Muscle of leg (tissue), 11 donors: ENCODE measurements around the gene CFAP74. TPM values are rescaled to one million over a fixed set of nuclear protein-coding genes. Genes with fewer than 3 reads are reported as not detected.
A peak's percentile ranks its signal among the peaks of the same experiment; 100 is the strongest.

ENCODE experiments used
- DNase-seq: peaks from one replicate; pipeline ENCODE4 v3.0.0; 2013
- H3K27ac ChIP-seq: one replicate; pipeline ENCODE4 v1.5.1; 2013; ENCODE audit warnings: mild to moderate bottlenecking, low read length, control low read depth
- H3K27me3 ChIP-seq: one replicate; pipeline ENCODE4 v1.6.1; 2013; ENCODE audit warnings: low read length; ENCODE audit not compliant: control insufficient read depth, insufficient read depth
- H3K36me3 ChIP-seq: one replicate; pipeline ENCODE4 v1.6.1; 2013; ENCODE audit warnings: low read length; ENCODE audit not compliant: control insufficient read depth, insufficient read depth
- H3K4me1 ChIP-seq: one replicate; pipeline ENCODE4 v1.6.1; 2013; ENCODE audit warnings: low read length; ENCODE audit not compliant: control insufficient read depth, insufficient read depth
- H3K4me3 ChIP-seq: one replicate; pipeline ENCODE4 v1.5.1; 2013; ENCODE audit warnings: low read length, control low read depth
- H3K9me3 ChIP-seq: replicated peaks from 2 replicates; pipeline ENCODE4 v1.6.1; 2013; ENCODE audit warnings: low read depth, low read length; ENCODE audit not compliant: control insufficient read depth
- WGBS: methylation state at CpG from one replicate; pipeline ENCODE4 v1.1.5; 2013; ENCODE audit warnings: missing lambda C conversion rate; ENCODE audit not compliant: insufficient coverage; 5-methylcytosine and 5-hydroxymethylcytosine counted together
- polyA plus RNA-seq, 8 donors: library from polyadenylated mRNA; unstranded; fragments of 120-200 nt; gene quantifications; one replicate each; pipeline versions ENCODE4 v1.2.1 to v1.2.3, GENCODE V29; 2013; ENCODE audit warnings: inconsistent platforms in 1 of 8, low replicate concordance in 1 of 8; ENCODE audit not compliant: insufficient read length in 8 of 8, insufficient read depth in 1 of 8
- total RNA-seq: library from RNA; stranded (reverse); fragments of 120-200 nt; gene quantifications from one replicate; pipeline ENCODE4 v1.2.4, GENCODE V29; 2013

Gene CFAP74
- total and polyA plus RNA-seq, 9 donors: 0.04 to 0.72 (median 0.22) TPM; not detected in 2

DNA sequence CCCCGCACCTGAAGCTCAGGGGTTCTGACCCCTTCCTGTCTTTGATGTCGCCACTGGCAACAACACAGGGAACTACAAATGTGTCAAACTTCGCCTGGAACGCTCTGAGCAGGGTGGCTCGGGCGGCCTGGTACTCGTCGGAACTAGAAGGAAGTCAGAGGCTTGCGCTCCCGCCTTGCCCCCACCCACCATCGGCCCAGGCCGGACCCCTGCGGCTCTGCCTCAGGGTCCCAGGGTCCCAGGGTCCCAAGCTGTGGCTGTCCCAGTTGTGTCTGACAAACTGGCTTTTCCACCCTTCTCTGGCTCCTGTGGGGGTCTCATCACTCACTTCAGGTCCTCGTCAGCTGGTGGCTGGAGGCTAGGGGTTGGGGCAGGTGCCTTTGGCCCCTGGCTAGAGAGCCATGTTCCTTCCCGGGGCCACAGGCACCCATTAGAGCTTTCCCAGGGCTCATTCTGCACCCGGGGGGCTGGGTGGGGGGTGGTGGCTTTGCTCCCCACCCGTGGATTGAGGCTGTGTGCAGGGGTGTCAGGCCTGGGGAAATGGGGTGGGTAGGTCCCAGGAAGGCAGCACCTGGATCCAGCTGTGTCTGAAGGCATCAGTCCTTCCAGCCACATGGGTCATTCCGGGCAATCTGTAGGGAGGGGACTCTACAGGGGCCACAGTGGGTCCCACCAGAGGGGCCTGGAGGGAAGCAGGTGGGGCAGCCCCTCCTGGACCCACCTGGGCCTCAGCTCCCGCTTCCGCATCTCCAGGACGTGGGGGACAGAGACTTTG, 76.5 kb downstream of the CFAP74 start:
- DNase-seq: no peak
- Histone ChIP-seq H3K27ac (no peak overlapping the region), H3K27me3 (peaks cover 2% of the 10 kb centered on the region), H3K9me3 (no peaks in the 10 kb centered on the region), H3K4me3 (no peak overlapping the region), H3K4me1 (peaks cover 30% of the 10 kb centered on the region), H3K36me3 (no peaks in the 10 kb centered on the region)
- 83% methylated on average over 19 of the region's 21 CpGs for WGBS

DNA sequence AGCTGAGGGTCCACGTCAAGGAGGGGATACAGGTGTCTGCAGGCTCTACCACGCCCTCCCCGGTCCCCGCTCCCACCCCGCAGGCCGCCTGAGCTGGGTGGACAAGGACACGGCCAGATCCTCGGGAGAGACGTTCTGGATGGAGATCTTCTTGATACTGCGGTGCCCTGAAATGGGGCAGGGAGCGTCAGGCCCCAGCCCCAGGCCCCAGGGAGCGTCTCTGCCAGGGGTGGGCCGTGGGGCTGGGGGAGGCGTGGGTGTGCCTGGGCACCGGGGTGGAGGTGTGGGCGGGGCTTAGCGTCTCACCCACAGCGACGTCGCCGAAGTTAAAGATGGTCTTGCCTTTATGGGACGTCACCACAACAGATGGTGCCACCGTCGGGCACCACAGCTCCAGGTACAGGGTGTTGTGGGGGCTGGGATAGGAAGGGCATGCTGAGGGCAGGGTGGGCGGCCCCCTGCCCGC, 77.2 kb downstream of the CFAP74 start:
- peaks cover 2% of the 10 kb centered on the region for H3K27me3 ChIP-seq
- no peaks in the 10 kb centered on the region for H3K36me3 ChIP-seq
- H3K27ac ChIP-seq: no peak overlapping the region
- H3K4me1 ChIP-seq: peaks cover 30% of the 10 kb centered on the region
- no peak overlapping the region for H3K4me3 ChIP-seq
- no peaks in the 10 kb centered on the region for H3K9me3 ChIP-seq
- WGBS: 88% methylated on average over 16 of the region's 26 CpGs
- no peak for DNase-seq

DNA sequence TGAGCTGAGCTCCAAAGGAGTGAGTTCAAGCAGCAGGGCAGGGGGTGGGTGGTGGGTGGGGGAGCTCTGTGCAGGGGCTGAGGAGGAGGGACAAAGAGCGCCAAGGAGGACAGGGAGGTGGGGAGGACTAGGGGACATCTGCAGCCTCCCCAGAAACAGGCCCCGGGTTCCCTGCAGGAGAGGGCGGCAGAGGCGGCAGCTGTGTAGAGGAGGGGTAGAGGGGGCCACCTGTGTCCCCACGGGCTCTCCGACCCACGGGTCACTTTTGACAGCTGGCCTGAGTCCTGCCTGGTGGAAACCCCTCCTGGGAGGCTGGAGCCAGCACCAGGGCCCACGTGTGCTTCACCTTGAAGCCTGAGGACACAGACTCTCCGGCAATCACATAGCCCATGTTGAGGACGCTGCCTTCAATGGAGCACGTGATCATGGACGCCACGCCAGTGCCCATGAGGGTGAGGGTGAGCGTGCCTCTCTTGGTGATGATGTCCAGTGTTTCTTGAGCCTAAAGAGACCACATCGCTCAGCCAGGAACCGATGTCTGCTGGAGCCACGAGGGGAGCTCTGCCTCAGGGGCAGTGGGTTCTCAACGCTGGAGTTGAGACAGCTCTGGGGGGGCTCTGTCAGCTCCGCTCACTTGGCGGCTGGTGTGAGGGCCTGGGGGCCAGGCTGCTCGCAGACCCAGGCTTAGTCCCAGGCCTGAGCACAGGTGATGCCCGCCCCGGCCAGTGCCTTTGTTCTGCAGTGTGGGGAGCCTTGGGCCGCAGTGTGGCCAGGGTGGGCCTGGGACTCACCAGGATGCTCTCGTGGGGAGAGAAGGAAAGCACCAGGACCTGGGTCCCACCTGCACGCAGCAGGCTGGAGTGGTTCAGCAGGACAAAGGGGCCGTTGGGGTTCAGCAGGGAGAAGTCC, 77.9 kb downstream of the CFAP74 start:
- WGBS: 72% methylated on average over 25 of the region's 27 CpGs
- no peak for DNase-seq

DNA sequence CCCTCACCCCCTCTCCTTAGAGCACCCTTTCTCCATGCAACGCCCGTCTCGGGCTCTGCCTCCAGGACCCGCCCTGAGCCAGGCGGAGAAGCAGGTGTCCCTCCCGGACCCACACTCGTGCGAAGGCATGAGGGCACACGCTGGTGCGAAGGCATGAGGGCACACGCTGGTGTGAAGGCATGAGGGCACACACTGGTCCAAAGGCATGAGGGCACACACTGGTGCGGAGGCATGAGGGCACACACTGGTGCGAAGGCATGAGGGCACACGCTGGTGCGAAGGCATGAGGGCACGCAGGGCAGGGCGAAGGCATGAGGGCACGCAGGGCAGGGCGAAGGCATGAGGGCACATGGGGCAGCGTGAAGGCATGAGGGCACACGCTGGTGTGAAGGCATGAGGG, 78.7 kb downstream of the CFAP74 start:
- WGBS: 91% methylated on average over 21 of the region's 21 CpGs

More for the DNA sequence above, 77.9 kb downstream of the CFAP74 start:
- Histone ChIP-seq H3K4me3 (no peak overlapping the region), H3K4me1 (peaks cover 30% of the 10 kb centered on the region), H3K27ac (no peak overlapping the region), H3K36me3 (no peaks in the 10 kb centered on the region), H3K27me3 (peaks cover 2% of the 10 kb centered on the region), H3K9me3 (no peaks in the 10 kb centered on the region)

DNA sequence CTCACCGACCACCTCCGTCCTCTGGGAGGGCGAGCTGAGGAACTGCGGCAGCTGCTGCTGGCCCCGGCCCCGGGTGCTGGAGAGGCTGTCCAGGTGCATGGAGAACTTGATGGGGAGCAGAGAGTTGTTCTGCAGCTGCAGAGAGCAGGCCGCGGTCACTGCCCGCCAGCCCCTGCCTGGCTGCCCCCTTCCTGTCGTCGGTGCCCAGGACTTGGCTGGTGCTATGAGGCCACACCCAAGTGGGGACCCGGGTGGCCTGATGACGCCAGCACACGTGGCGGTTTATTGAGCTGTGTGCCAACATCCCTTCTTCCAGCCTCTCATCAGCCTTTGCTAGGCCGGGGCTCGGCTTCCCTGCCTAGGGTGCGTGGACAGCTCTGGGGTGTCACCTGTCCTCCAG, 79.2 kb downstream of the CFAP74 start:
- Histone ChIP-seq H3K27ac (no peak overlapping the region), H3K4me1 (peaks cover 37% of the 10 kb centered on the region), H3K9me3 (no peaks in the 10 kb centered on the region), H3K27me3 (peaks cover 2% of the 10 kb centered on the region), H3K4me3 (no peak overlapping the region), H3K36me3 (no peaks in the 10 kb centered on the region)
- DNase-seq: peak; percentile 77
- WGBS: 27% methylated on average over 13 of the region's 18 CpGs

More for the DNA sequence above, 78.7 kb downstream of the CFAP74 start:
- DNase-seq: no peak
- no peaks in the 10 kb centered on the region for H3K36me3 ChIP-seq
- peaks cover 32% of the 10 kb centered on the region for H3K4me1 ChIP-seq
- no peak overlapping the region for H3K27ac ChIP-seq
- H3K4me3 ChIP-seq: no peak overlapping the region
- H3K27me3 ChIP-seq: peaks cover 2% of the 10 kb centered on the region
- no peaks in the 10 kb centered on the region for H3K9me3 ChIP-seq

DNA sequence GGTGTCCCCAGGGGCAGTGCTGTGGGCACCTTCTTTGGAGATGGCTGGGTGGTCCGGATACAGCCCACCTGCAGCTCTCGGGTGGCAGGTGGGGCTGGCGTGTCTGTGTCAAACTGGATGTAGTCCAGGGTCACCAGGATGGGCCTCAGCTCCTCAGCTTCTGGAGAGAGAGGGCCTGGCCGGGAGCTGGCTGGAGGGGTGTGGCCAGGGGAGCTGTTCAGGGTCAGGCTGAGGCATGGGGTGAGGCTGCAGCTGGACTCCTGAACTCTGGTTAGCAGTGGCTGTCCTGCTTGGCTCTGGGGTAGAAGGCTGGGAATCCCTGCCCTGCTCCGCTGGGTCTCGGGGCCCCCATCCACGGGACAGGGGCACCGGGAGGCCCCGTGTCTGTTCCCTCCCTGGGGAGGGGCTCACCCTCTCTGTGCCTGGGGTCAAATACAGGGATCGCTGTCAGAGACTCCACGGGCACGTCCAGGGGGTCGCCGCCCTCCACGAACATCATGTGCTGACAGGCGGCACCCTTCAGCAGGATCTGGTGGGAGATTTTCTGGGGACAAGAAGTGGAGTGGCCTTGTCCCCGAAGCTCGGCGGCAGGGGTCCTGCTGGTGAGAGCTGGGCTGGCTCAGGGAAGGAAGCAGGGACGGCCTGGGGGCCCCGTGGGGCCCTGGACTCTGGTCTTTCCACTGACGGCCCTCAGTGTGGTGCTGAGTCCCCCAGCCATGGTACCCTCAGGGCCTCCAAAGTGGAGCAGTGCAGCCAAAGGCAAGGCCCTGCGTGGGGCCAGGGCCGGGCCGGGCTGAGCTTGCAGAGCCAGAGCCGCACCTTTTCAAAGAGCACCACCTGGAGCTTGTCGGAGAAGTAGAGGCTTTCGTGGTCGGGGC, 80.4 kb downstream of the CFAP74 start:
- DNase-seq: no peak
- 53% methylated on average over 29 of the region's 29 CpGs for whole genome bisulfite sequencing

DNA sequence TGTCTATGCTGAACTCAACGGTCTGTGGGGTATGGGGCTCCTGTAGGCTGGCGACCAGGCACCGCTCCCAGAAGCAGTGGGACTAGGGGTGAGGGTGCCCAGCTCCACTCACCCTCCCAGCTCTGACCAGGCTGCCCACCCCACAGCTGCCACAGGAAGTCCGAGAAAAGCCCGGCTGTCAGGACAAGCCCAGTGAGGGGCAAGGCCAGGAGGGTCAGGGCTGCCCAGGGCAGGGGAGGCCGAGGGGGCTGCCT, 81.0 kb downstream of the CFAP74 start:
- peaks cover 2% of the 10 kb centered on the region for H3K27me3 ChIP-seq
- no peaks in the 10 kb centered on the region for H3K9me3 ChIP-seq
- no peak overlapping the region for H3K4me3 ChIP-seq
- no peak overlapping the region for H3K27ac ChIP-seq
- no peak for DNase-seq
- WGBS: 44% methylated on average over 1 of the region's 6 CpGs
- H3K36me3 ChIP-seq: no peaks in the 10 kb centered on the region
- H3K4me1 ChIP-seq: peaks cover 44% of the 10 kb centered on the region

More for the DNA sequence above, 80.4 kb downstream of the CFAP74 start:
- no peaks in the 10 kb centered on the region for H3K9me3 ChIP-seq
- no peak overlapping the region for H3K27ac ChIP-seq
- no peak overlapping the region for H3K4me3 ChIP-seq
- H3K4me1 ChIP-seq: peaks cover 39% of the 10 kb centered on the region
- peaks cover 2% of the 10 kb centered on the region for H3K27me3 ChIP-seq
- H3K36me3 ChIP-seq: no peaks in the 10 kb centered on the region

DNA sequence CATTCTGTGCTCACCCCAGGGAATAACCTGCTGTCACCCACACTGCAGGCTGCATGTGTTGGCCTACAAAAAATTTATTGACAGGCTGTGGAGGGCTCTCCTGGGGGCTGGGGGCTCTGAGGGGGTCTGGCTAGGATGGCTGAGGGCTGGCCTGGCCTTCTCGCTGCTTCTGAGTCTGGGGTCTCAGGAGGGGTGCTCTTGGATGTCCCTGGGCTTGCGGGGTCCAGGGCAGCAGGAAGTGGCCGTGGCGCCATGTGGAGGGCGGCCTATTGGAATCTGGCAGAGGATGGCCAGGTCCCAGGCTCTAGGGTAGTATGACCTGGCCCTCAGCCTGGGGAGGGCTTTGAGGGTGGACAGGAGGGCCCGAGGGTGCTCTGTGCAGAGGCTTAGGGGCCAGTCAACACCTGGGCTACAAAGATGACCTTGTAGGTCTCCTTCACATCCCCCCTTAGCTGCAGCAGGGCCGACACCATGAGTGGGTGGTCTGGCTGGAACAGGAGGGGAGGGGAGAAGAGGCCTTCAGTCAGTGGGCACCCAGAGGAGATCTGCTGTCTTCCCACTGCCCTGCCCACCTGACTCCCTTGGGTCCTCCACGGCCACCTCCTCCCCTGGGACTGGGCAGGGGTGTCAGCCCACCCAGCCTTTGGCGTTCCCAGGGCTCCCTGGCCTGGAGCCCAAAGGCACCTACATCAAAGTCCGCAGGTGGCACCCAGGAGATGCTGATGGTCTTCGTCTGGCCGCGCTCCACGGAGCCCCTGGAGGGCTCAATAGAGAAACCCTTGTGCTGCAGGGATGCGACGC, 81.5 kb downstream of the CFAP74 start:
- Histone ChIP-seq H3K36me3 (no peaks in the 10 kb centered on the region), H3K9me3 (no peaks in the 10 kb centered on the region), H3K27me3 (peaks cover 2% of the 10 kb centered on the region), H3K27ac (no peak overlapping the region), H3K4me3 (no peak overlapping the region), H3K4me1 (peaks cover 49% of the 10 kb centered on the region)
- 91% methylated on average over 14 of the region's 16 CpGs for WGBS
- peak; percentile 24 for DNase-seq

DNA sequence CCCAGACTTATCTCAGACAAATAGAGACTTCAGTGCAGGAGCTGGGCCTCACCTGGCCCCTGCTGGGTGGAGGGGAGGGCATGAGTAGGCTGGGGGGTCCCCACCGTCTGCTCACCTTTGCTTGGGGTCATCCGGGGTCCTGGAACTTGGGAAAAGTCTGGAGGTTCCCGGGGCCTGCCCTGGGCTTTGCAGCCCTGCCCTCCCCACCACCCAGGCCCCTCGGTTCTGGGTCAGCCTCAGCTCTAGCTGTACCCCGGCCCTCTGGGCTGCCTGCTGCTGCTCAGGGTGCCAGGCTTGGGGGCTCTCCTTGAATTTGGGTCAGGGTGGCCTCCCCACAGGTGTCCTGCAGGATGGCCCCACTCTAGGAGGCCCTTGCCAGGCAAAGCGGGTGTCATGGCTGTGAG, 82.1 kb downstream of the CFAP74 start:
- DNase-seq: no peak
- H3K27ac ChIP-seq: no peak overlapping the region
- H3K4me1 ChIP-seq: peaks cover 54% of the 10 kb centered on the region
- no peaks in the 10 kb centered on the region for H3K9me3 ChIP-seq
- no peaks in the 10 kb centered on the region for H3K36me3 ChIP-seq
- WGBS: 100% methylated on average over 1 of the region's 6 CpGs
- no peak overlapping the region for H3K4me3 ChIP-seq
- H3K27me3 ChIP-seq: peaks cover 2% of the 10 kb centered on the region
